ENCODE results near the gene ADCK1.

- TF ChIP-seq EZH2 (IDR thresholded peaks at IDR 0.05; ENCODE audit: insufficient read depth, poor library complexity, severe bottlenecking) = no peak
- TF ChIP-seq EZH2phosphoT487 (IDR thresholded peaks at IDR 0.05; ENCODE audit: insufficient read depth, low read depth) = no peak
These were observed 65.5 kb downstream of the ADCK1 start for GRCh38 chr14:77865455-77865854.

All from GM23248 (cell line).